PC-9 (cell line): ENCODE results near the gene ETV3L.

Experiments
- CTCF ChIP-seq: fragments of 200-600 bp; sonication (generic); conservative IDR thresholded peaks from 2 replicates; pipeline ENCODE4 v1.6.1; 2017; ENCODE audit warnings: mixed run types, antibody characterized with exemption, mild to moderate bottlenecking, moderate library complexity
- EZH2 ChIP-seq: fragments of 200-600 bp; sonication (generic); IDR thresholded peaks from 2 replicates; pipeline ENCODE4 v1.8.0; 2017; ENCODE audit warnings: antibody characterized with exemption, low read depth

GRCh38 chr1:157099633-157100009 is at the start of gene ETV3L:
- TF ChIP-seq CTCF (no peak), EZH2 (no peak)
